Cerebellar cortex (tissue), 1 donor: ENCODE results near the gene CLMP.
A peak's percentile ranks its signal among the peaks of the same experiment; 100 is the strongest.
"Not testable (repeated sequence)": the region's sequence is repeated elsewhere in the genome, so short reads cannot be mapped to it uniquely, and the experiment has no call there.

Source experiments
- DNase-seq: peaks from one replicate; pipeline ENCODE4 v3.0.0-alpha.2; 2015; ENCODE audit warnings: low spot score

CLMP gene

DNA sequence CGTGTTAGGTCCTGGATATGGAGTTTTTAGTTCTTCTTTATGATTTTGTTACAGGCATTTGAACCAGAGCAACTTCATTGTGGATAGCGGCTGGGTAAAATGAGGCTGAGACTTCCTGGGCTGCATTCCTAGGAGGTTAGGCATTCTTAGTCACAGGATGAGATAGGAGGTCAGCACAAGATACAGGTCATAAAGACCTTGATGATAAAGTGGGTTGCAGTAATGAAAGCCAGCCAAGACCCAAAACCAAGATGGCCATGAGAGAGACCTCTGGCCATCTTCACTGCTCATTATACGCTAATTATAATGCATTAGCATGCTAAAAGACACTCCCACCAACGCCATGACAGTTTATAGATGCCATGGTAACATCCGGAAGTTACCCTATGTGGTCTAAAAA is 23.4 kb upstream of the CLMP start:
- DNase-seq = no peak

DNA sequence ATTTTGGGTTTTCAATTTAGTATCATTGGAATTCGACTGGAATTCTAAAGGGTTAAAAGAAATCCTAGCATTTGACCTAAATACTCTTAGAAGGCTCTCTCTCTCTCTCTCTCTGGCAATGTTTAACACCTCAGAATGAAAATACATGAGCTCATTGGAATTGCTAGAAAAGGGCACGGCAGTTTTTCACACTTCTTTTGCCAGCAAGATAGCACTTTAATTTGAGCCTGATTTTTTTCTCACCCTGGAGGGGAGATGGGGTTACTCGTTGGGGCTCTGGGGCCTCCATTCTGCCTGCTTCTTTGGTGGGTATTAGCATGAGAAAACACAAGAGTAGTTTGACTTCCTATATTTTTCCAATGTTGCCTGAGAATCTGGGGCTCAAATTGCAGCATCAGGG is 22.8 kb upstream of the CLMP start:
- DNase-seq = no peak

DNA sequence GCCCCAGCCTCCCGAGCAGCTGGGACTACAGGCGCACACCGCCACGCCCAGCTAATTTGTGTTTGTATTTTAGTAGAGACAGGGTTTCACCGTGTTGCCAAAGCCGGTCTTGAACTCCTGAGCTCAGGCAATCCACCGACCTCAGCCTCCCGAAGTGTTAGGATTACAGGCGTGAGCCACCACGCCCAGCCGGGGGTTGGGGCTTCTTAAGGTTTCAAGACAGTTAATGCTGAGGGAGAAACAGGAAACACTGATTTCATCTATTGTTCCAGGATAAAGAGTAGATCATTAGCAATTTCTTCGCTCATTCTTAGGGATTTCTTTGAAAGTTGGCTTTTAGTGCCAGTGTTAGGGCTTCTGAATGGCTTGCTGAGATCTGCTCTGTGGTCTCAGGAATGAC is 21.2 kb upstream of the CLMP start:
- no peak for DNase-seq

DNA sequence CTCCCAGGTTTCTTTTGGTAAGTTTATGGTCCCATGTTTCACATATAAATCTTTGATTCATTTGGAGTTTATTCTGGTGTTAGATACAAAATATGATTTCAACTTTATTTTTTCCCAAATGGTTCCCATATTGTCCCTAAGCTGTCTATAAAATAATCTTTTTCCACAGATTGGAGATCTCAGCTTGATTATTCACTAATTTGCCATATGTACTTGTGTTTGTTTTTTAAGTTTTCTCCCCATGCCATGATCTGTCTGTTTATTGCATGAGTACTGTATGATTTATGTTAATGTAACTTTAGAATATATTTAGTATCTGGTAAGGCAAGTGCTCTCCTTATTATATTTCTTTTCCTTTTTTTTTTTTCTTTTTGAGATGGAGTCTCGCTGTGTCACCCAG is 19.9 kb upstream of the CLMP start:
- DNase-seq = no peak

DNA sequence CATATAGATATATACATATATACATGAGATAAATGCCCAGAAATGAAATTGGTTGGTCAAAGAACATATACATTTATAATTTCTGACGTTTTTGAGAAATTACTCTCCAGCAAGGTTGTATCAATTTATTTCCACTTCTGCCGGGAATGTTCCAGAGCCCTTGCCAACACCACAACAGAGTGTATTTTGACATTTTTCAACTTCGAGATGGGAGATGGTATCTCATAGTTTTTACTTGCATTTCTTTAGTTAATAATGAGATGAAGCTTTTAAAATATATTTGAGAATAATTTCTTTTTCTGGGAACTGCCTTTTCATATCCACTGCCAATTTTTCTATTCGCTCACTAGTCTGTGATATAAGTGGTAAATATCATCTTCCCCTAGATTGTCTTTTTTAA is 19.3 kb upstream of the CLMP start:
- no peak for DNase-seq

- no peak for DNase-seq
These were observed 18.3 kb upstream of the CLMP start for GRCh38 chr11:123213307-123213771.

GRCh38 chr11:123212406-123212805 is 17.4 kb upstream of the CLMP start:
- DNase-seq = no peak

DNA sequence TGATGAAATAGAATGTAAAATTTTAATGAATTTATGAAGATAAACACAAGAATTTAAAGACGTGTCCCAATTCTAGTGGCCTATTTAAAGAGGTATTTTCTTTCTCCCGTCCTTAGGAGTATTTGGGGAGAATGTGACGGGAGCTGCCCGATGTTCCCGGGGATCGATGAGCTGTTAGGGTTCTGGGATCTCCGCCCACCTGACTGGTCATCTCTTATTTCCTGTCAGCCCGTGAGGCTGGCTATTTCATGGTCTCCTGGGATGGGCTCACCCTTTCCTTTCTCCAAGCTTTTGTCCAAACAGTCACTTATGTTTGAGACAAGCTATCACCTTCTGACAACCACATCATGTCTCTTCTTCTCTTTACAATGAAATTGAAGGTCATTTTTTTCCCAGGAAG is 16.9 kb upstream of the CLMP start:
- no peak for DNase-seq

DNA sequence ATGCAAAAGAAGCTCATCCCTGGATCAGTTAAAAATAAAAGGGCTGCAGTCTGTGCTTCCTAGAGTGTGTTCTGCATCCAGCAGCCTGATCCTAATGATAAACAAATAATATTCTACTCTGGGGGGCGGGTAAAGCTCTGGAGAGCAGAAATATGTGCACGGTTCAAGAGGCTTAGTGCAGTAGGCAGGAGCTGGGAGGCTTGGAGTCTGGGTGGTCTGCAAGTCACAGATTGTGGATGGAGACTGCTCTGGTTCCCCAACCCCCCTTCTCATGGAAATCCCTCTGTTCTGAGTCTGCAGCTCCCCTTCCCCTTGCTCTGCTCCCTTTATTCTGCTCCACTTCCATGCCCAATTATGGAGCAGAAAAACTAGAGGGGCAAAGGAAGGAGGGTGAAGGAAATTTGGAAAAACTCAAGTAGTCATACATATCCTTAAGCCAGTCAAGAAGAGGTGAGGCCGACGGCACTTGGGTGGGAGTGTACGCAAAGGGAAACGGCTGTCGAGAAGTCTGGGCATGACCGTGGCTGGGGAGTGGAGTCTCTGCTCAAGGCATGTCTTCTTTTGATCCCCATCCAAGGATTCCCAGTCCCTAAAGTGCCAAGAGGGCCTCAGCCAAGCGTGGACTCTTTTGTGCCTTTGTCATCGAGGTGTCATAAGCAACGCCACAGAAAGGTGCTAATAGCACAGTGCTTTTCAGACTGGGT is 16.3 kb upstream of the CLMP start:
- DNase-seq = no peak

- no peak for DNase-seq
These were observed 14.5 kb upstream of the CLMP start for GRCh38 chr11:123209591-123209990.

DNA sequence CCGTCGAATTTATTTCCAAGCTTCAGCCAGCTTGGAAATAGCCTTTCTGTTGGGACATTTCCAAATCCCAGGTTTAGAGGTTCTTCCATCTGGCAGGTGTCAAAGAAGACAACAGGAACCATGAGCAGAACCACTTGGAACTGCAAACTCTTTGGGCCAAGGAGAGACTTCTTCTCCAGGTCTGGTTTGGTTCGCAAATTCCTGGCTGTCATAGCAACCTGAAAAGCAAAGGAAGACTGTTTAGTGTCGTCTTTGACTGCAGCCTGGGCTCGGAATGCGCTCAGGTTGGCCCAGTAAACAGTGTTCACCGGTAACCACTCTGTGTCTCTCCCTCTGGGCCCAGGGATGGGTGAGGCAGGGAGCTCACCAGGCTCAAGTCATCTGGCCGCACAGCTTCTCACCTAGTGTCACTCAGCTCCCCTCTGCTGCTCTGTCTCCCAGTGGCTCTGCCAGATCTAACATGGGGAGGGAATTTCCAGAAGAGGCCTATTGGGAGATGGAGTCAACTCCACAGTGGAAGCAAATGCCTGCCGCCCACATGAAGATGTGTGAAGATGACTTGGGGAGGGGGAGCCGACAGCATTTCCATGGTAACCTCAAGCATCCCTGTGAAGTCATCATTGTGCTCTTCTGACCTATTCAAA is 11.9 kb upstream of the CLMP start:
- DNase-seq = peak; percentile 54

GRCh38 chr11:123206055-123206454 is 11.0 kb upstream of the CLMP start:
- DNase-seq = not testable (repeated sequence)

GRCh38 chr11:123203934-123204333 is 8.9 kb upstream of the CLMP start:
- no peak for DNase-seq

GRCh38 chr11:123203471-123203870 is 8.4 kb upstream of the CLMP start:
- no peak for DNase-seq

GRCh38 chr11:123202155-123203151 is 7.4 kb upstream of the CLMP start:
- no peak for DNase-seq

DNA sequence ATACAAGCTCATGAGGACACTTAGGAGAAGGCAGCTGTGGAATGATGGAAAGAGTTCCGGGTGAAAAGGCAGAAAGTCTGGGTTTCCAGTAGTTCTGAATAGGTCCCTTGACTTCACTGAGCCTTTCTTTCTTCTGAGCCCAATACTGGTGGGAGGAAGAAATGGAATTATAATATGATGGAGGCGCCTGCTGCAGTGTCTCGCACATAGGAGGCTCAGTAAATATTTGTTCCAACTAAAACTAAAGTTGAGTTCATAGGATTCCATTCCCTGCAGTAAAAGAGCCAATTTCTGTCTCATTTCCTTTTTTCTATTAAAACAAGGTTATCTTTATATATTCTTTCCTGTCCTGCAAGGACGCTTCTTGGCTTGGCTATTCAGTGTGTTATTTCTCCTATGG is 5.2 kb upstream of the CLMP start:
- DNase-seq = no peak

- DNase-seq = no peak
These were observed 2.7 kb upstream of the CLMP start for GRCh38 chr11:123197711-123198110.

DNA sequence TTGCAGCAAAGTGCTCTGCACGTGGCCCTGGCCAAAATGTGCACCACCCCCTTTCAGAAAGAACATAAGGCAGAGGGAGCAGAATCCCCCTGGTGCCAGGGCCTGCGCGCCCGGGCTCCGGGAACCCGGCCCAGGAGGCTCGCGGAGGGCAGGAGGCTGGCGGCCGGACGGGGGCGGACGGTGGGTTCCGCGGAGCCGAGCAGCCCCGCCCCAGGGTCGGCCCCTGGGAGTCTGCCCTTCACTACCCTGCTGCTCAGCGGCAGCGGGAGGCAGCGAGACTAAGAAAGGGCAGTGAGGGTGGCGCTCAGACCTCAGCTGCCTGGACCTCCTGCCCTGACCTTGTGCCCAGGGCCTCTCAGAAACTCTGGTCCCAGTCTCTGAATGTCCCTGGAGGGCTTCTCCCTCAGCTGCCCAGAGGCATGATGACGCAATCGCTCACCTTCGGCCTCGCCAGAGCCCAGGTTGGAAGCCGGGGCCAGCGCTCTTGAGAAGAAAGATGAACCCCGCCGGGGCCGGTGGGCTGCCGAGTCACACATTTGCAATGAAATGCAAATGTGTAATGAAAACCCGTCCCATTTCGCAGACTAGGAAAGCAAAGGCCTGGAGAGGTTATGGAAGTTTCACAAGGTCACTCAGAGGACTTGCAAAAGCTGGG is 1.1 kb upstream of the CLMP start:
- no peak for DNase-seq

GRCh38 chr11:123194337-123195187 is 486 bp downstream of the CLMP start:
- no peak for DNase-seq

DNA sequence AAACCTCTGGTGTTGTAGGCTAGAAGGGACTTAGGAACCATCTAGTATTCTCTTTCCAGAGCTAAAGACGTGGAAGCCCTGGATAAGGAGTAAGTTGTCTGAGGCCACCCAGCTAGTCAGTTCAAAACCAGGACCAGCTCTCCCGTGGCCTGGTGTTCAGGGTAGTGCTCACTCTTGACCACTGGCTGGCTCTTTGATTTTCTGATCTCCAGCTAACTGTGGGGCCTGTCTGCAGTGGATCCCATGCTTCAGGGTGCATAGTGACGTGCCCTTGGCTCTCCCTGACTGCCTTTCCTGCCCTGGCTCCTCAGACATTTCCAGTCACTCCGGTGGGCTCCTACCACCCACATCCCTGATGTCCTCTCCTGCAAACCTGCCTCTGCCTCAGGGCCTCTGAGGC is 1.3 kb downstream of the CLMP start:
- DNase-seq = no peak

- no peak for DNase-seq
These were observed 3.1 kb downstream of the CLMP start for GRCh38 chr11:123191939-123192338.
